Mesodermal cell (in vitro differentiated cells): ENCODE data around the gene LACTBL1. TPM values are rescaled to one million over a fixed set of nuclear protein-coding genes. Genes with fewer than 3 reads are reported as not detected.
"Not testable (repeated sequence)": the region's sequence is repeated elsewhere in the genome, so short reads cannot be mapped to it uniquely, and the experiment has no call there.

Source experiments
- H3K27ac ChIP-seq: 2 replicates; pipeline ENCODE4 v1.7.0; 2013; ENCODE audit warnings: mild to moderate bottlenecking, low read depth, low read length, moderate library complexity; ENCODE audit not compliant: severe bottlenecking
- H3K36me3 ChIP-seq: 2 replicates; pipeline ENCODE4 v1.7.1; 2013; ENCODE audit warnings: mild to moderate bottlenecking, low read length, moderate library complexity; ENCODE audit not compliant: control insufficient read depth, insufficient read depth
- H3K4me1 ChIP-seq: one replicate; pipeline ENCODE4 v1.7.1; 2013; ENCODE audit warnings: mild to moderate bottlenecking, low read length; ENCODE audit not compliant: insufficient read depth, control insufficient read depth, poor library complexity, severe bottlenecking
- H3K4me3 ChIP-seq: 2 replicates; pipeline ENCODE4 v1.7.0; 2013; ENCODE audit warnings: low read length, control low read depth, mild to moderate bottlenecking; ENCODE audit not compliant: insufficient read depth, poor library complexity, severe bottlenecking; ENCODE audit errors: extremely low read depth
- H3K9me3 ChIP-seq: 2 replicates; pipeline ENCODE4 v1.7.1; 2013; ENCODE audit warnings: mild to moderate bottlenecking, low read length, moderate library complexity; ENCODE audit not compliant: control insufficient read depth
- whole genome bisulfite sequencing, 2 experiments: methylation state at CpG; one replicate each; pipeline ENCODE4 v1.1.5; 2013; ENCODE audit warnings: missing lambda C conversion rate in 2 of 2; ENCODE audit not compliant: insufficient coverage in 2 of 2; 5-methylcytosine and 5-hydroxymethylcytosine counted together
- polyA plus RNA-seq, 2 experiments: library from polyadenylated mRNA; stranded (reverse); fragments of 50-300 nt; gene quantifications; one replicate each; pipeline ENCODE4 v1.2.3, GENCODE V29; 2013

LACTBL1 gene
- polyA plus RNA-seq (2013, experiment 1 of 2) = not detected
- polyA plus RNA-seq (2013, experiment 2 of 2) = not detected

DNA sequence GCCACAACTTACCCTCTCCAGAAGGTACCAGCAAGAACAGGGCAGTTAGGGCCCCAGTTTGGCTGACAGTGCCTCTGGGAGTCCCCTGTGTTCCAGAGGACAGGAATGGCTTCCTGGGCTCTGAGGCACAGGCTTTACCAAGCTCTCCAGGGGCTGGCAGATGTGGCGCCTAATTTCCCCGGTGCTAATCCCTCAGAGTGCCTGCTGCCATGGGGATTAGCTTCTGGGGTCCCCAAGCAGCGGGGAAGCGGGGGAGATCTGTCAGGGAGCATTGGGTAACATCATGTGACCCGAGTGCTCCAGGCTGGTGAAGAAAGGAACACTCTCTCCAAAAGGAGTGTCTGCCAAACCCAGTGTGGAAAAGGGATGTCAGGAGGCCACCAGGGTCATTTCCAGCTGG is at the start of gene LACTBL1:
Gene LACTBL1, minus strand, starts transcription at position 107 of the 400 bp plus-strand sequence. CDS start 550 bp downstream, outside the sequence.
- Histone ChIP-seq H3K27ac (no peak within 1 kb of the TSS), H3K36me3 (no peaks in the 10 kb centered on the region), H3K4me1 (peaks cover 16% of the 10 kb centered on the region), H3K9me3 (no peaks in the 10 kb centered on the region), H3K4me3 (no peak within 1 kb of the TSS)
- WGBS, 2 experiments = 84 to 90% methylated on average over 4 of the region's 5 CpGs

GRCh38 chr1:23021834-23022233 is 49.2 kb upstream of the LACTBL1 start:
- Histone ChIP-seq H3K4me3 (peak overlapping the region; percentile 99), H3K9me3 (peaks cover 25% of the 10 kb centered on the region), H3K36me3 (peaks cover 31% of the 10 kb centered on the region), H3K27ac (no peak overlapping the region), H3K4me1 (no peaks in the 10 kb centered on the region)
- WGBS, 2 experiments = no CpG with 5 or more reads among the region's 2 CpGs

GRCh38 chr1:23020706-23021405 is 48.2 kb upstream of the LACTBL1 start:
- Histone ChIP-seq H3K4me3 (peak overlapping the region; percentile 99), H3K27ac (peak overlapping the region; percentile 94), H3K36me3 (peaks cover 28% of the 10 kb centered on the region), H3K4me1 (no peaks in the 10 kb centered on the region), H3K9me3 (peaks cover 25% of the 10 kb centered on the region)
- WGBS, 2 experiments = 62 to 71% methylated on average over 4 of the region's 7 CpGs

- Histone ChIP-seq H3K4me3 (peak overlapping the region; percentile 99), H3K36me3 (peaks cover 23% of the 10 kb centered on the region), H3K9me3 (peaks cover 25% of the 10 kb centered on the region), H3K27ac (peak overlapping the region; percentile 94), H3K4me1 (no peaks in the 10 kb centered on the region)
- 0% methylated on average over 25 to 30 of the region's 42 CpGs for WGBS, 2 experiments
These were observed 47.4 kb upstream of the LACTBL1 start for GRCh38 chr1:23019863-23020625.

DNA sequence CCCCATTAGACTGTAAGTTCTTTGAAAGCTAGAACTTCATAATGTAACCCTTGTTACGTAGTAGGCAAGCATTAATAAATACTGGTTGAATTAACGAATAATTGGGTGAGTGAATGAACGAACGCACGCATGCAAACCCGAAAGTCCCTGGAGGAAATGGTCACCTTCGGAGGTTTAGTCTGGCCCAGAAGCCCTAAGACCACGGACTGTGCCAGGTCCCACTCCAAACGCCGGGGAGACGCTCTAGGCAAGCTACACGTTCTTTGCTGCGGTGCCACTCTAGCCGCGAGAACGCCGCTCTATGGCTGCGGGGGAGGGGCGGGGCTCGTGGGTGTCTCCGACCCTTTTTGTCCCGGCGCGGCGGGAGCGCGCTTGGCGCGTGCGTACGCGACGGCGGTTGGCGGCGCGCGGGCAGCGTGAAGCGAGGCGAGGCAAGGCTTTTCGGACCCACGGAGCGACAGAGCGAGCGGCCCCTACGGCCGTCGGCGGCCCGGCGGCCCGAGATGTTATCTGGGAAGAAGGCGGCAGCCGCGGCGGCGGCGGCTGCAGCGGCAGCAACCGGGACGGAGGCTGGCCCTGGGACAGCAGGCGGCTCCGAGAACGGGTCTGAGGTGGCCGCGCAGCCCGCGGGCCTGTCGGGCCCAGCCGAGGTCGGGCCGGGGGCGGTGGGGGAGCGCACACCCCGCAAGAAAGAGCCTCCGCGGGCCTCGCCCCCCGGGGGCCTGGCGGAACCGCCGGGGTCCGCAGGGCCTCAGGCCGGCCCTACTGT is 46.6 kb upstream of the LACTBL1 start, which contains the start of gene KDM1A:
Gene KDM1A, plus strand, starts transcription at position 375 of the 769 bp plus-strand sequence. Its CDS starts 129 bp downstream, at position 504.
- Histone ChIP-seq H3K27ac (peak within 1 kb of the TSS; percentile 94), H3K4me3 (peak within 1 kb of the TSS; percentile 99), H3K36me3 (peaks cover 20% of the 10 kb centered on the region), H3K4me1 (peaks cover under 1% of the 10 kb centered on the region), H3K9me3 (peaks cover 25% of the 10 kb centered on the region)
- WGBS, 2 experiments = 0 to 1% methylated on average over 62 to 67 of the region's 85 CpGs

DNA sequence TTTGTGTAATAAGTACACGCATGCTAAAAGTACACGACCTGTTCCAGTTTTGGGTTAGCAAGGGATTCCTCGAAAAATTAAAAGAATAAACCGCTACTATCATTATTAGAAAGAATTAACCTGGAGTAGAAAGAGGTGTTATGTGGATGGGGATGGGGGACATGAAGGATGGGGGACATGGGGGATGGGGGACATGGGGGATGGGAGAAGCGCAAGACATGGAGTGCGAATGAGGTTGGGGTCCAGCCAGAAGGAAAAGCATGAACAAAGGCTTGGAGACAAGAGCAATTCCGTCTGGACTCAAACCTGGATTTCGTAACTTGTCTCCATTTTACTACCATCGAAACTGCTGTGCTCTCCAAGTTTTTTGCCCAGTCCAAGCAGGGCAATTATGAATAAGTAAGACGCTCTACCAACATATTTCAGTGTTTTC is 46.0 kb upstream of the LACTBL1 start:
- 88 to 95% methylated on average over 5 to 7 of the region's 10 CpGs for WGBS, 2 experiments
- Histone ChIP-seq H3K4me1 (peaks cover 6% of the 10 kb centered on the region), H3K36me3 (peaks cover 17% of the 10 kb centered on the region), H3K9me3 (peaks cover 23% of the 10 kb centered on the region), H3K27ac (peak overlapping the region; percentile 94), H3K4me3 (peak overlapping the region; percentile 99)

DNA sequence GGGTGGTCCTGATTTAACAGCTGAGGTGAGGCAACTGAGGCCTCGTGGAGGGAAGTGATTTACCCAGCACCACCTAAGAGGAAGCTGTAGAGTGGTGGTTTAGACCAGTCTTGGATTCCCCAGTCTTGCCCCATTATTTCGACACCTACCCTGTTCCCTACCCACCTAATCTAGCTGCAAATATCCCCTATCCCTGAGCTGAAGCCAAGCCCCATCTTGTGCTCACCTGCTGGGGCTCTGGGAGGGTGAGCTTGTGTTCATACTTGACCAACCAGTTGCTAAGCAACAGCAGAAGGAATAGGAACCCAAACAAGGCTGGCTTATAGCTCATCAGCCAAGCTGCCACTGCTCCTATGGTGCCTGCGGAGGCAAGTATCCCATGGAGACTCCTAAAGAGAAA is 41.0 kb upstream of the LACTBL1 start:
- WGBS, 2 experiments = 78 to 83% methylated on average over 2 of the region's 3 CpGs
- Histone ChIP-seq H3K27ac (no peak overlapping the region), H3K4me1 (peaks cover 11% of the 10 kb centered on the region), H3K4me3 (no peak overlapping the region), H3K36me3 (no peaks in the 10 kb centered on the region), H3K9me3 (no peaks in the 10 kb centered on the region)

DNA sequence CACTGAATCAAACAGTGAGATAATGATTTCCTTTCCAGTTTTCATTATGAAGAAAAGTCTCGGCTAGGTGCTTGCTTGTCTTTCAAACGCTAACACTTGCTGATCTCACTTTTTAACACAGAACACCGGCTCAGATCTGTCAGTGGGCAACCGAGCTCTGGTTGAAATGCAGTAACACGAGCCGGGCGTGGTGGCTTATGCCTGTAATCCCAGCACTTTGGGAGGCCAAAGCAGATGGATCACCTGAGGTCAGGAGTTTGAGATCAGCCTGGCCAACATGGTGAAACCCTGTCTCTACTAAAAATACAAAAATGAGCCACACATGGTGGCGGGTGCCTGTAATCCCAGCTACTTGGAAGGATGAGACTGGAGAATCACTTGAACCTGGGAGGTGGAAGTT is 37.4 kb upstream of the LACTBL1 start:
- not testable (repeated sequence) for H3K4me3 ChIP-seq, H3K27ac ChIP-seq, H3K9me3 ChIP-seq, H3K36me3 ChIP-seq
- 83 to 94% methylated on average over 8 of the region's 8 CpGs for WGBS, 2 experiments
- H3K4me1 ChIP-seq = peaks cover 11% of the 10 kb centered on the region

GRCh38 chr1:23008901-23009300 is 36.2 kb upstream of the LACTBL1 start:
- Histone ChIP-seq H3K4me1 (peaks cover 7% of the 10 kb centered on the region), H3K9me3 (no peaks in the 10 kb centered on the region), H3K36me3 (no peaks in the 10 kb centered on the region), H3K27ac (no peak overlapping the region), H3K4me3 (no peak overlapping the region)
- WGBS, 2 experiments = 86% methylated on average over 1 of the region's 2 CpGs; no CpG with 5 or more reads in 1 of the 2 experiments

DNA sequence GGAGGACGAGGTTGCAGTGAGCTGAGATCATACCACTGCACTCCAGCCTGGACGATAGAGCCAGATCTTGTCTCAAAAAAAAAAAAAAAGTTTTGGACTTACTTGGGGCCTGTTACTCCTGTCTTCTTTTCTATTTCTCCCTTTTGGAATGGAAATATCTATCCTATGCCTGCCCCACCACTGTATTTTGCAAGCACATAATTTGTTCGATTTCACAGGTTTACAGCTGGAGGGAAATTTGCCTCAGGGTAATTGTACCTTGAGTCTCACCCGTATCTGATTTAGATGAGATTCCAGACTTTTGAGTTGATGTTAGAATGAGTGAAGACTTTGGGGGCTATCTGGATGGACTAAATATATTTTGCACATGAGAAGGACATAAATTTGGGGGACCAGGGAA is 34.4 kb upstream of the LACTBL1 start:
- Histone ChIP-seq H3K36me3 (no peaks in the 10 kb centered on the region), H3K4me1 (peaks cover 4% of the 10 kb centered on the region), H3K9me3 (no peaks in the 10 kb centered on the region), H3K27ac (no peak overlapping the region), H3K4me3 (no peak overlapping the region)
- 89 to 100% methylated on average over 3 to 4 of the region's 4 CpGs for WGBS, 2 experiments
